Measurements from ENCODE around the gene EPHA1.

- TF ChIP-seq CTCF (IDR thresholded peaks at IDR 0.05; ENCODE audit: extremely low read depth in 1 of 2, insufficient read depth in 1 of 2, low read depth in 1 of 2, low read length in 2 of 2) (peak; percentile 41 to 59), MYC (IDR thresholded peaks at IDR 0.05; ENCODE audit: low read depth, low read length) (no peak), EZH2 (IDR thresholded peaks at IDR 0.05; ENCODE audit: borderline replicate concordance, low read depth, low read length, severe bottlenecking) (no peak)
Measured at GRCh38 chr7:143416565-143417149, 8.0 kb upstream of the EPHA1 start.

Measured in endothelial cell of umbilical vein (primary cell).